A673 (cell line): ENCODE data around the gene HOXA9.

ENCODE experiments used
- CTCF ChIP-seq: fragments of 300-800, 200-600 bp; sonication (generic); conservative IDR thresholded peaks from 2 replicates; pipeline ENCODE4 v1.5.1; 2017; ENCODE audit warnings: low read depth, mild to moderate bottlenecking, antibody characterized with exemption, low read length, moderate library complexity, mixed read lengths
- EZH2 ChIP-seq: fragments of 200-600 bp; sonication (generic); IDR thresholded peaks from 2 replicates; pipeline ENCODE4 v1.6.1; 2017; ENCODE audit warnings: borderline replicate concordance, low read depth, mild to moderate bottlenecking, mixed read lengths, antibody characterized with exemption, low read length; ENCODE audit not compliant: poor library complexity, severe bottlenecking

- TF ChIP-seq CTCF: no peak
- TF ChIP-seq EZH2: no peak
Measured at GRCh38 chr7:27145165-27145913, 20.0 kb downstream of the HOXA9 start.
